NCI-H187 (cell line): ENCODE results near the gene TRAF1.
"Not testable (repeated sequence)": the region's sequence is repeated elsewhere in the genome, so short reads cannot be mapped to it uniquely, and the experiment has no call there.

Experiments
- DNase-seq, 2 experiments: peaks; one replicate each; lab custom pipeline; 2025; lab: John Stamatoyannopoulos, UW

Gene TRAF1, protein sequence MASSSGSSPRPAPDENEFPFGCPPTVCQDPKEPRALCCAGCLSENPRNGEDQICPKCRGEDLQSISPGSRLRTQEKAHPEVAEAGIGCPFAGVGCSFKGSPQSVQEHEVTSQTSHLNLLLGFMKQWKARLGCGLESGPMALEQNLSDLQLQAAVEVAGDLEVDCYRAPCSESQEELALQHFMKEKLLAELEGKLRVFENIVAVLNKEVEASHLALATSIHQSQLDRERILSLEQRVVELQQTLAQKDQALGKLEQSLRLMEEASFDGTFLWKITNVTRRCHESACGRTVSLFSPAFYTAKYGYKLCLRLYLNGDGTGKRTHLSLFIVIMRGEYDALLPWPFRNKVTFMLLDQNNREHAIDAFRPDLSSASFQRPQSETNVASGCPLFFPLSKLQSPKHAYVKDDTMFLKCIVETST

DNA sequence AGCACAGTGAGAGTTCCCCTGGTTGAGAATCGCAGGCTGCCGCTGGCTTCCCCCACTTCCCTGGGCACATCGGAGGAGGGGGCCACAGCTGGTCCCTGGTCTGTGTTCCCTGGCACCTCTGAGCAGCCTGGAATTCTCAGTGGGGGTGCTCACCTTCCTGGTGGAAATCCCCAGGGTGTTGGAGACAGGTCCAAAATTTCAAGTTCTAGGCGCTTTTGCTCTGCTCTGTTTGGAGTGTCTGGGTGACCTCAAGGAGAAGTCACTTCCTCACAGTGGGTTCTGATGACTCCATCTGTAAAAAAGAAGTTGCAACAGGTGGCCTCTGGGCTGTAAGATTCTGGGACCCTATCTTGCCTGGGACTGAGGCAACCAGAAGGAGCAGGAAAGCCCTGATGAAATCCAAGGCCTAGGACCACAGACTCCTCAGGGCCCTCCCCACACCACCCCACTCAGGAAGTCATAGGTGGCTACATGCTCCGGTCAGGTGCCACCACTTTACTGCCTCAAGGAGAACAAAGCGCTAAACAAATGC lies at the start of gene TRAF1:
TRAF1 (minus strand) TSS at position 400 of the 532 bp plus-strand sequence. CDS start 721 bp downstream, outside the sequence.
- DNase-seq: no peak

DNA sequence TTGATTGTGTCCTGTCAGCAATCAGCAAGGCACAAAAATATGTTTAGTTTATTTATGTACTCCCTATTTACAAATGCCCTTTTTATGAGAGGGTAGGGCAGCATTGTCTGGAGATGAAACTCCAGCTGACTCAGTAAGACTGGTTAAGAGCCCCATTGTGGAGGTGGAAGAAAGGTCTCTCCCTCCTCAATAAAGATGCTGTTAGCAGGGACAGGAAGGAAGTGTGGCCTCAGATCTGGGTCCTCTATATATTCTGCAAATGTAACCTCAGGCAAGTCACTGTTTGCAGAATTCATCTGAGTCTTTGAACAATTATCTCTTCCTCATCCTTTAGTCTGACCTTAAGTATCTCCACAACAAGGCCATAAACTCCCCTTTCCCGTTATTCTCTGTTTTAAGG lies 48.3 kb upstream of the TRAF1 start:
- no peak for DNase-seq

DNA sequence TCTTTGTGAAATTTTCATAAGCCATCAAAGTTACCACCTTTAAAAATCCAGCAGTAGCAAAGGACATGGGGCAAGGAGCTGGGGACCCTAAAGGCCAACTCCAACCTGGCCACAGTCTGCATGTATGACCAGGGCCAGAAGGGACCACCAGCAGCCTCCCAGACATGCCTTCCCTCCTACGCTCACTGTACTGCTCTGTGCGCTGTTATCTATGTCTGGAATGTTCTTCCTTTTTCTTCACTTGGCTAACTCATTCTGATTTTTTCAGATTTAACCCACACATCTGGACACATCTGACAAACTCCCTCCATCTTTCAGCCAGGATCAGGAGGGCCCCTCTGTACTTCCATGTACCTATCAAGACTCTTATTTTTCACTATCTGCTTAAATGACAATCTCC lies 47.6 kb upstream of the TRAF1 start:
- DNase-seq: no peak

DNA sequence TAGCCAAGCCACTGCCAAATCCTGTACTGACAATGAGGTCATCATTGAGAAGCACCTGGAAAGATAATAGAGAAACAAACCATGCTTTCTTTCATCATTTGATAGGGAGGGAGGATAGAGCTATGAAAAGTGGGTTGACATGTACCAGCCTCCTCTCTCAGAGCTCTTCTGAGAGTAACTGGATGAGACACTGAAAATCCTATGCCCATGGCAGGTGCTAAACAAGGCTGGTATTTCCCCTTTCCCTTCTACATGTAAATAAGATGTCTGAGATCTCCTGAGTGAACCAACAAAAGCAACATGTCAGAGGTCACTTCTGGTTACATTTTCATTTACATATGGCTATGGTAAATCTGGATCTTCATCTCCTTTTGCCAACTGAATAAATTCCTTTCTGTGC lies 45.3 kb upstream of the TRAF1 start:
- DNase-seq: no peak

DNA sequence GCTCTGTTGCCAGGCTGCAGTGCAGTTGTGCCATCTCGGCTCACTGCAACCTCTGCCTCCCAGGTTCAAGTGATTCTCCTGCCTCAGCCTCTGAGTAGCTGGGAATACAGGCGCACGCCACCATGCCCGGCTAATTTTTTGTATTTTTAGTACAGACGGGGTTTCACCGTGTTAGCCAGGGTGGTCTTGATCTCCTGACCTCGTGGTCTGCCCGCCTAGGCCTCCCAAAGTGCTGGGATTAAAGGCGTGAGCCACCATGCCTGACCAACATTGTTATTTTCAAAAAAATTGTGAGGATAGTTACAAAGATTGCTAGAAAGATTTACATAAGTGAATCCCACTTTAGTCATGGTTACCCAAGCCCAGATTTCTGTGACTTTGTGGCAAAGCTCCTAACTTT lies 44.9 kb upstream of the TRAF1 start:
- DNase-seq: not testable (repeated sequence)

DNA sequence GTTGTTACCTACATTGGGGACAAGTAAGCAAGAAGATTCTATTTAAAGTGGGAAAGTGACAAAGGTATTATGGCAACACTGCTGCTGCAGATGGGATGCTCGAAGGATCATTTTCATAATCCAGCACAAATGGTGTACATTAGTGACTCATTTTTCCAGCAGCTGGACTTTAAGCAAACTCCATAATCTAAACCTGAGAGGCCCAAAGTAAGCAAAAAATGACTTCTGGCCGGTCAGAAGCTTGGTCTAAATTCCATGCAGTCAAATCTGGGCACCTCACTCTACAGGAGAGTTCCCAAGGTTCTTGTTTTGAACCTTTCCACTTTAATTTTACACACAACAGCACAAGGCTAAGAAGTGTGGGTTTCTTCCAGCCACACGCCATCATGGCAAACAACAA lies 43.6 kb upstream of the TRAF1 start:
- DNase-seq: no peak

DNA sequence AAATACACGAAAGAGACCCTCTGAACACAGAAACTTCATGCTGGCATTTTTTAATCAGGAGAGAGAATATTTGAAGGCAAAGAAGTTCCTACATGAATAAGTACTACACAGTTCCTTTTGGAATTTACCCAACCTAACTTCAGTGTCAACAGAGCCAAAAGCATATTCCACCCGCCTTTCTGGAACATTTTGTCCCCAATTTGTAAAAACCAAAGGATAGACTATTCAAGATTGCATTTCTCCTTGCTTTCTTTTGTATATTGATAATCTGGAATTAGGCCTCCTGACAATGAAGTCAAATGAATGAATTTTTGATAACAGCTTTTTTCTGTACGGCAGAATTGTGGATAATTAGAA lies 39.4 kb upstream of the TRAF1 start:
- DNase-seq: no peak

DNA sequence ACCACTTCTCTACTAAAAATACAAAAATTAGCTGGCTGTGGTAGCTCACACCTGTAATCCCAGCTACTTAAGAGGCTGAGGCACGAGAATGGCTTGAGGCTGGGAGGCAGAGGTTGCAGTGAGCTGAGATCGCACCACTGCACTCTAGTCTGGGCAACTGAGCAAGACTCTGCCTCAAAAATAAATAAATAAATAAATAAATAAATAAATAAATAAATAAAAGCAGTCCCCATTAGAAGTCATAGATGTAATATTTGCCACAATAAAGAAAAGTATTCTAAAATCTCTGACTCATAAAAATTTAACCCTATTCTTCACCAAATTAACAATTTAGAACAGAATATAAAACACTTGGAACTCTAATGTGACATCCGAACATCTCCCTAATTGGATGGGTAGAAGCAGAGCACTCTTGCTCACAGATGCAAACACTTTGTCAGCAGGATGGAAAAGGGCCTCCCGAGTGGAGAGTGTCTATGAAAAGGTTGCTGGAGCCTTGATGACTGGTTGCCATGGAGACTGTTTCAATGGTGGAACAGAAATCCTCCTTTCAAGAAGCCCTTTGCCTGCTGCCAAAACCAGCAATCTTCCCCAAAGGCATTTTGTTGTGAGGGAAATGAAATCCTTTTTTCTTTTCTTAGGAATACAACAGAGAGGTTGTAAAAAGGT lies 38.9 kb upstream of the TRAF1 start:
- peak; percentile 48 to 57 for DNase-seq

DNA sequence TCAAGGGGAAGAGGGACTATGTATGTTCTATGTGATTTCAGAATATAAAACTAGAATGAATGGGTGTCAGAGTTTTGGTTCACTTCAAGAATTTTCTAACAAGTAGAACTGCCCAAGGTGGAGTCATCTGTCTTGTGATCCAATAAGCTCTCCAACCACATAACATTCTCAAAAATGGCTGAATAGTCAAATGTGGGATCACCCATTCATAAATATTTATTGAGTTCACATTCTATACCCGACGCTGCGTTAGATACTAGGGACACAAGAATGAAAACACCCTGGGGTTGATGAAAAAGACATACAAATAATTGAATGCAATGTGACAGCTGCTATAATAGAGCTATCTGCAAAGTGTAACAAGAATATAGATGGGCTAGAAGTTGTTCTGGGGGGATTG lies 35.3 kb upstream of the TRAF1 start:
- no peak for DNase-seq

DNA sequence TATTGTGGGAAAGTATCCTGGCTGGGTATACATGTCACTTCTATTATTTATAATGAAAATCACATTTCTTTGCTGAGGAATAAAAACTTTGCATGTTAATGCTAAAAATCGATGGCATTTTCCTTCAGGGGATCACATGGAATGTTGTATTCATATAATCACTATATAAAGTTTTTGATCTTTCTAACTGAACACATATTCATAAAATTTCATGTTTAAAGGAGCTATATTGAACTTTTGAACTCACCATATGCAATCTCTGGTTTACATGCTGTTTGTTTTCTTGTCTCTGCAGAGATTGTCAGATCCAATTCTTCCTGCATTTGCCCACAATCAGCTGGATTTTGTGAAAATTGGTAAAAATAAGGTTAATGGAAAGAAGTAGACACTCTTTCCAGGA lies 33.4 kb upstream of the TRAF1 start:
- no peak for DNase-seq

DNA sequence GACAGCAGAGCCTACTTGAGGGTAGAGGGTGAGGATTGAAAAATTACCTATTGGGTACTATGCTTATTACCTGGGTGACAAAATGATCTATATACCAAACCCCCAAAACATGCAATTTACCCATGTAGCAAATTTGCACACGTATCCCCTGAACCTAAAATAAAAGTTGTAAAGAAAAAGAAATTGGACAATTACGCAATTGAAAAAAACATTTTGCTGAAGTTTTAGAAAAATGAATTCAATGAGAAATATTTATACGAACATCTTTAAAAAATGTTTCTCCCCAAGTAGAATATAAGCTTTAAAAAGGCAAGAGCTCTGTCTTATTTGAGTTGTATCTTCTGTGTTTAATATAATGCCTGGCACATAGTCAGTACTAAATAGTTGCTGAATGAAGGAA lies 30.3 kb upstream of the TRAF1 start:
- DNase-seq: no peak

DNA sequence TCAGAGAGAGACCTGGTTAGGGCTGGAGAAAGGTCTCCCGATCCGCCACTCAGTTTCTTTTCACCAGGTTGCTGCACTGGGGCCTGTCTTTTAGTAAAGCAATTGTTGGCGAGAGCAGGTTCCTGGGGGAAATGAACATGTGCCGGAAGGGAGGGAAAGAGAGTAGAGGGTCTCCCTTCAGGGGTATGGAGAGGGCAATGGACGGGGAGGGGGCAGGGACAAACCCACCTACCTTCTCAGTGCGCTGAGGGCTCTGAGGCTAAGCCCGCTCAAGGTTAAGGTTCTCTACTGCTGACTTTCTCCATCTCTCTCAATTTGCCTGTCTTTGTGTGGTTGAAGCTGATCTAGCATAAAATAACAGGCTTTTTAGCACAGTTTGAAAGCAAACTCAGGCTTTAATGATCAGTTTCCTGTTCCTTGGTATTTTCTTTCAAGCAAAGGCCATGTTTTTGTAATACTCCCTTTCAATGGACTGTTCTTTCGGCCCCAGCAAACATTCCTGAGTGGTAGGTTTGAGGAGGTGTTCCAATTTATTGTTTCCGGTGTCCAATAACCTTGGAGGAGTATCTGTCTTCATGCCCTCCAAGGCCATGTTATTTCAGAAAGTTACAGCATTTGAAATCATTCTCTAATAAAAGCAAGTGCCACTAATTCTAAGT lies 25.5 kb upstream of the TRAF1 start:
- no peak for DNase-seq

DNA sequence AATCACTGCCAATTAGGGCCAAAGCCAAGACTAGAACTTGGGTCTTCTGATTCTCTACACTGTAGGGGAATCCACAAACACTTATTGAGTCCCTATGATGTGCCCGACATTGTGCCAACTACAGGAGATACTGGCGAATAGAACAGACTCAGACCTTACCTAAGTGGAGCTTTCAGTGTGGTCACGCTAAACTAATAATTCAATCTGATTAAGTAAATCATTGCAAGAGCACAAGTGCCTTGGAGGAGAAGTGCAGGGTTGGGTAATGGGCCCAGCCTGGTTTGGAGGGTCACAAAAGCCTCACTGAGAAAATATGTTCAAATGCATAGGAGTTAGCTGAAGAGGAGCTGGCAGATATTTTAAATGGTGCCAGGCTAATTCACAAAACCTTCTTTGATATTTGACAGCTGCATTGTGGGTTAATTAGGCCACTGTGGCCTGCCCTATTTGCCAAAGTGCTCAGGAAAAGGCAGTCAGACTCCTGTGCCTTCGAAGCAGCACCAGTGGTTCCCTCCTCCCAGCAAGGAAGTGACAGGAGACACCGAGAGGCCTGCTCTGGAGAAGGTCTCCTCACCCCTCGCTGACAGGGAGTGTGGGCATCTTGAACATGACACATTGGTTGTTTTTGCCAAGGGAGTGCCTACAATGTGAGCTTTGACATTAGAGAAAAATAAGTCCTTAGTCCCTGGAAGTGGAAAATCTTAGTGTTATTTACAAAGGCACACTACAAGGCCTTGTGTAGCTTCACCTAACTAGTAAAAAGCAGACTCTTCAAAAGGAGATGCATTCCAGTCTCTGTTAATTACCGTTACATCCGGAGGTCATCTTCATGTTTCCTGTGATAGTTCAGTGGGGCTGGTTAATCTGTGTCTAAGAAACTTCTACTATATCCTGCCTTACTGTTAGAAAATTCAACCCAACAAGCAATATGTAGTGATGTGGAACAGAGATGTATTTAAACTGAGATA lies 24.1 kb upstream of the TRAF1 start:
- no peak for DNase-seq

DNA sequence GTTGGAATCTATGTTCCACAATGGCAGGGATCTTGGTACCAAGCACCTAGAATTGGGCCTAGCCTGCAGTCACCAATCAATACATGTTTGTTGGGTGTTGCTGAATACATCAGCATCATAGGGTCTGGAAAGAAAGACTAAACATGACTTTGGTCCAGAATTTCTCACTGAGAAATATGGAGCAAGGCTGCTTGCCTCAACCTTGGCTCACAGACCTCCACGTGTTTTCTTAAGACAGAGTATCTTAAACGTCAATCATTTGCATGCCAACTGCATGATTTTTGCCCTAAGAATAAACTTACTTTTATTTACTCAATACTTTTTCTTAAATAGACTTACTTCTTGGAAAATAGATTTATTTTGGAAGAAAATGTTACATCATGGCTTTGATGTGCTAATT lies 22.7 kb upstream of the TRAF1 start:
- no peak for DNase-seq

DNA sequence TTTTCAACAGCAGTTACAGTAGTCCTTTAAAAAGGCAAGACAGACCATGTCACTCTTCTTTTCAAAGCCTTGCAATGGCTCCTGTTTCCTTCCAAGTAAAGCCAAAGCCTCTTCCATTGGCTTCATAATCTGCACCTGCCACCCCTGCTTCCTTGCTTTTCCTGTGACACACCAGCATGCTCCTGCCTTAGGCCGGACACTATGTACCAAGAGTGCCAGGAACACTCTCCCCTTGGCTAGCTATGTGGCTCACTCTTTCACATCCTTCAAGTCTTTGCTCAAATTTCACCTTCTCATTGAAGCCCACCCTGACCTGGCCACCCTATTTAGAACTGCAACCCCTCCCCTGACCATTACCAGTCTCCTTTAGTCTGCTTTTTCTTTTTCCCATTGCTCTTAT lies 22.2 kb upstream of the TRAF1 start:
- no peak for DNase-seq

DNA sequence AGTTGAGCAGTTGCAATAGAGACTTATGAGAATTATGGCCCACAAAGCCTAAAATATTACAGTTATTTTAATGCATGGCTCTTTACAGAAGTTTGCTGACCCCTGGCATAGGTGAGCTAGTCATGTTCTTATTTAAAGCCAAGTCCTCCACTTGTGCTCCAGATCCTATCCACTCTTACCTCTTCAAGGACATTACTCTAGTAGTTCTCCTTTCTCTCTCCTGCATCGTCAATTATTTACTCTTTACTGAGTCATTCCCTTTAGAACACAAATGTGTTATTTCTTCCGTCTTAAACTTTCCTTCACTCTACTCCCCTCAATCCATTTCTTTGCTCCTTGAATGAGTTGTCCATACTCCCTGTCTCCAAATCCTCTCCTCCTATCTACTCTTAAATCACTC lies 20.6 kb upstream of the TRAF1 start:
- DNase-seq: no peak

DNA sequence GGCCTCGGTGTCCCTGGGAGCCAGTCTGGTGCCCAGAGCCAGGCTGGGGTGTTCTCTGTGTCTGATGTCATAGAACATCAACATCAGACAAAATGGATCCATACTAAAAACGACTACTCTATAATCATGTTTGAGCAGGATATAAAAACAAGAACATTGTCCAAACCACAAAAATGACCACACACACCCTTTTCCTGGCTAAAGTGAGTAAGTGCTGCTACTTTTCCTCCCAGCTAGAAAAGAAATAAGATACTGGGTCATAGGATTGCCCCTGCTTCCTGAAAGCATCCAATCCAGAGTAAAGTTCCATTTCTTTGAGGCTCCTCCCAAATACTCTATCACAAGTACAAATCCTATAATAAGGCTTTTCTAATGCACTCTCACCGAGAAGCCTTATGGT lies 19.7 kb upstream of the TRAF1 start:
- no peak for DNase-seq

DNA sequence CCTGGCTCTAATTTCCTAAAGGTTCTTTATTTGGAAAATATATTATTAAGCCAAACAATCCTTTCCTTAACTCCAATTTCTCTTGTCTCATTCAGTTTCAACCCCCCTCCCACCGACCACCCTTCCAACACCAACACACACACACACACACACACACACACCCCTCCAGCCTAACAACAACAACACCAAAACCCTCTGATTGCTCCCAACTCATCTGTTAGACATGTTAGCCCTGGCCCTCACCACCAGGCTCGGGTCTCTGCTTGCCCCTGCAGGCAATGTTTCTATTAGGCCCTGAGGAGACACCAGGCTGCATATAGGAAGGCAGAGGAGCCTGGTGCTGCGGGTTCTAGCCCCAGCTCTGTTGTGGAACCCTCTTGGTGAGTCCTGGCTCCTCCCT lies 18.4 kb upstream of the TRAF1 start:
- DNase-seq: no peak

DNA sequence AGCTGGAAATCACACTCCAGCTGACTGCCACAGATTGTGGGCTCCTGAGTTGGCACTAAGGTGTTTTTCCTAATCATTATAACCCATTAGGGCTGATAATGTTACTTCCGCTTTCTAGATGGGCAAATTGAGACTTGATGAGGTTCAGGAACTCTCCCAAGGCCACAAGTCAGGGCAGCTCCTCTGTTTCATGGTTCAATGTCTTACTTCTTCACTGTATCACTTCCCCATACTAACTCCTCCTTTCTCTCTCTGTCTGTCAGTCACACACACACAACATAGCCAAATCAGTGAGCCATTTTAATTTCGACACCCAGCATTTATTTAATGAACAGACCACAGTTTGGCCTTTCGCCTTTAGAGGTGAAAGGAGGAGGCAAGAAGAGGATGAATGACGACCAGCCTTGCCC lies 17.8 kb upstream of the TRAF1 start:
- no peak for DNase-seq

DNA sequence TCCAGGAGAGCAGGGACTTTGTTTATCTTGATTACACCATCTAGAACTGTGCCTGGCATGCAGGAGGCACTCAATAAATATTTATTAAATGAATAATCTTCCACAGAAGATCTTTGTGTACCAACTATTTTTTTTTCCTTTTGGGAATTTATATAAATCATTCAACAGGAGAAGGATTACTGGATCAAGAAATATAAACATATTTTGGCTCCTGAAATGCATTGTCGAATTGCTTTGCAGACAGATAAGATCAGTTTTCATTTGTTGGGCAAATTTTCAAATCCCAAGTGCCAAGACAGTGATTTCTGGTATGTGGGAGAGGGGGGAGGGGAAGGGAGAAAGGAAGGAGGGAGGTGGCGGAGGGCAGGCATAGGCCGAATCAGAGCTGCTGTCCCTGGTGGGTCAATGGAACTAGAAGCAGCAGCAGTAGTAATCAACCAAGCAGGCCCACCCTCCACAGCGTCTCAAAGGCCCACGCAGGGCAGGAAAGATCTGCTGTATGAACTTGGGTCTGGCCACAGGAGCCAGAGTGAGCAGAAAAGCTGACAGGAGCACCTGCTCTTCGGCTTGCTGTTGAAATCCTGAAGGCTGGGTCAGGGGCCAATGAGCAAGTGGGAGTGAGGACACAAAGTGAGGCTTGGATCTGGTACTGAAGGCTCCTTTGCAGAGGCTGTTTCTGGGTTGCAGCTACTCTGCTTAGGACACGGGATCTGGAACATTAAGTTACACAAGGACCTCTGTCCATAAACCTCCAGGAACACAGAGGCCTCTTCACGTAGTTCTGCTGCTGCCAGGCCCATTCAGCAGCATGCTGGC lies 15.8 kb upstream of the TRAF1 start:
- DNase-seq: no peak
